ENCODE data around the gene ADRA2C. TPM values are rescaled to one million over a fixed set of nuclear protein-coding genes. Genes with fewer than 3 reads are reported as not detected.

ADRA2C gene
- total RNA-seq, 2 experiments from 2014 or later, result not detected

DNA sequence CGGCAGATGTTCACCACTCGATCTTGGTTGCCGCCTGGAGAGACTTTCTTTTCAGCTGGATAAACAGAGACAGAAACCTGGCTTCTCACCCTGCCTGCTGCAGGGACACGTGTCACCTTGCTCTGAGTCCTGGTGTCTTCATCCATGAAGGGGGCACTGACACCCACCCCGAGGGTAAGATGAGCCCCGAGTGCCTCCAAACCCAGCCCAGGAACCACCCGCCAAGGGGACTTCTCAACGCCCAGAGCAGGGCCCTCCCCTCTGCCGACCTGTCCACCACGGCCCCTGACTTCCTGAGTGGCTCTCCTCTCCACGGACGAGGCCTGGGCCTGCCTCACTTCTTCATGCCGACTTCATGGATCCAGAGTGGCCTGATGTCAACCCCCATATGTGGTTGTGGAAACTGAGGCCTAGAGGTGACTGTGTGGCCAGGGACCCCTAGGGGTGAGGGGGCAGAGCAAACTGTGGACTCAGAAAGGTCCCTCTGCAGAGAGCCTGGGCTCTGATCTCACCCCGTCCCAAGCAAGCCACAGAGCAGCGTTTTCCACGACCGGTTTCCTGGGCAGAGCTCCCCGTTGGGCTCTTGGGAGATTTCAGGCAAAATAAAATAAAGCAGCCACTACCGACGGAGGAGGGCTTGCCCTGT is 5.1 kb downstream of the ADRA2C start:
- intact Hi-C loops (cut with DNase I, micrococcal nuclease), result no loop called here
- Histone ChIP-seq H3K4me1 (ENCODE audit: insufficient read depth, low read length) (no peaks in the 10 kb centered on the region), H3K4me3 (ENCODE audit: low read length) (no peak overlapping the region), H3K27me3 (ENCODE audit: control insufficient read depth in 1 of 2, insufficient read depth in 2 of 2, low read length in 2 of 2) (peaks cover 13 to 23% of the 10 kb centered on the region in 2 experiments), H3K27ac (ENCODE audit: low read depth in 1 of 2, low read length in 2 of 2) (no peak overlapping the region), H3K36me3 (ENCODE audit: insufficient read depth, low read length) (no peaks in the 10 kb centered on the region), H3K9me3 (ENCODE audit: control insufficient read depth in 1 of 2, insufficient read depth in 1 of 2, low read length in 2 of 2) (peaks cover 0 to 16% of the 10 kb centered on the region in 2 experiments)
- Mint-ChIP-seq H3K27me3 (peaks cover 14% of the 10 kb centered on the region), H3K9me3 (no peaks in the 10 kb centered on the region), H3K4me1 (ENCODE audit: low read depth) (no peaks in the 10 kb centered on the region), H3K4me3 (no peak overlapping the region), H3K27ac (no peak overlapping the region), H3K36me3 (ENCODE audit: low read depth) (no peaks in the 10 kb centered on the region)
- ChIA-PET POLR2A (no interaction called here), CTCF (no interaction called here)
- TF ChIP-seq, protein P1, sequence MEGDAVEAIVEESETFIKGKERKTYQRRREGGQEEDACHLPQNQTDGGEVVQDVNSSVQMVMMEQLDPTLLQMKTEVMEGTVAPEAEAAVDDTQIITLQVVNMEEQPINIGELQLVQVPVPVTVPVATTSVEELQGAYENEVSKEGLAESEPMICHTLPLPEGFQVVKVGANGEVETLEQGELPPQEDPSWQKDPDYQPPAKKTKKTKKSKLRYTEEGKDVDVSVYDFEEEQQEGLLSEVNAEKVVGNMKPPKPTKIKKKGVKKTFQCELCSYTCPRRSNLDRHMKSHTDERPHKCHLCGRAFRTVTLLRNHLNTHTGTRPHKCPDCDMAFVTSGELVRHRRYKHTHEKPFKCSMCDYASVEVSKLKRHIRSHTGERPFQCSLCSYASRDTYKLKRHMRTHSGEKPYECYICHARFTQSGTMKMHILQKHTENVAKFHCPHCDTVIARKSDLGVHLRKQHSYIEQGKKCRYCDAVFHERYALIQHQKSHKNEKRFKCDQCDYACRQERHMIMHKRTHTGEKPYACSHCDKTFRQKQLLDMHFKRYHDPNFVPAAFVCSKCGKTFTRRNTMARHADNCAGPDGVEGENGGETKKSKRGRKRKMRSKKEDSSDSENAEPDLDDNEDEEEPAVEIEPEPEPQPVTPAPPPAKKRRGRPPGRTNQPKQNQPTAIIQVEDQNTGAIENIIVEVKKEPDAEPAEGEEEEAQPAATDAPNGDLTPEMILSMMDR (IDR thresholded peaks at IDR 0.05), result no peak
- ATAC-seq (ENCODE audit: poor library complexity) (no peak), DNase-seq (no peak)

DNA sequence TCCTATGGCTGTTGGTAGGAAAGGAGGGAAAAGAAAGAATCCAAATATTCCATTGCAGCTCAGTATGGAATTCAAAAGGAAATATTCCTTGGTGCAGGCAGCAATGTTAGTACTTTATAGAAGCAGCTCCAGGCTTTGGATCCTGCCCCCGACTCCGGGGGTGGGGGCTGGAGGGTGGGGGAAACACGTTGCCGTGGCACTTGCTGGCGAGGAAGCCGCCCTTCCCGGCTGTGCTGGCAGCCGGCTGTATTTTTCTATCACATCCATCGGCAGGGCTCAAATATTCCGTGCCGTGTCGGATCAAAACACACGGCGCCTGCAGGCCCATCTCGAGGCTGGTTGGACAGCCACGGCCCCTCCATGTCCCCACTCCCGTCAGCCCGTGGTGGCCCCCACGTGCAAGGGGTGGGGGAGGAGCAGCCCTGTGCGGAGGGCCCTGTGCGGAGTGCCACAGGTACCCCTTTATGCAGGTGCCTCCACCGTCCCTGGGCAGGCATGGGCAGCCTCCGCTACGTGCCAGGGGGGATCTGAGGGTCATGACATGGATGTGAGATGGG is 5.8 kb downstream of the ADRA2C start:
- Mint-ChIP-seq H3K36me3 (ENCODE audit: low read depth) (no peaks in the 10 kb centered on the region), H3K4me1 (ENCODE audit: low read depth) (no peaks in the 10 kb centered on the region), H3K27me3 (peaks cover 10% of the 10 kb centered on the region), H3K27ac (no peak overlapping the region), H3K4me3 (no peak overlapping the region), H3K9me3 (no peaks in the 10 kb centered on the region)
- Histone ChIP-seq H3K4me1 (ENCODE audit: insufficient read depth, low read length) (no peaks in the 10 kb centered on the region), H3K9me3 (ENCODE audit: control insufficient read depth in 1 of 2, insufficient read depth in 1 of 2, low read length in 2 of 2) (peaks cover 0 to 16% of the 10 kb centered on the region in 2 experiments), H3K27me3 (ENCODE audit: control insufficient read depth in 1 of 2, insufficient read depth in 2 of 2, low read length in 2 of 2) (peaks cover 13 to 19% of the 10 kb centered on the region in 2 experiments), H3K4me3 (ENCODE audit: low read length) (no peak overlapping the region), H3K36me3 (ENCODE audit: insufficient read depth, low read length) (no peaks in the 10 kb centered on the region), H3K27ac (ENCODE audit: low read depth in 1 of 2, low read length in 2 of 2) (no peak overlapping the region)
- TF ChIP-seq, protein P1 (IDR thresholded peaks at IDR 0.05), result no peak
- ChIA-PET POLR2A (no interaction called here), CTCF (no interaction called here)
- ATAC-seq (ENCODE audit: poor library complexity) (no peak), DNase-seq (no peak)
- intact Hi-C loops (cut with DNase I, micrococcal nuclease), result no loop called here

DNA sequence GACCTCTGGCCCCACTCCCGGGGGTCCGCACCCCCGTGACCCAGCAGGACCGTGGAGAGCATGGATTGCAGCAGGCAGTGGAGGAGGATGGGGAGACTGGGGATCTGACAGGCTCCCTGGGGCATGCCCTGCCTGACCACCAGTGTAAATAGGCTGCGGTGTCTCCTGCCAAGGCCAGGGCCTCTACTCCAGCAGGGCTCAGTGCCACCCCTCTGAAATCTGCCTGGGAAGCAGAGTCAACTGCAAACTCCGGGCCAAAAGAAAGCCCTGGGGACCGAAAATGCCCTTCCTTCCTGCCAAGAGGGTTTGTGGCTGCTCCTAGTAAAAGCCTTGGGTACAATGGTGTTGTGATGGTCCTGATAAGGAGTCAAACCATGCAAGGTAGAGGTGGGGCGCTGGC is 6.4 kb downstream of the ADRA2C start:
- Mint-ChIP-seq H3K4me1 (ENCODE audit: low read depth) (no peaks in the 10 kb centered on the region), H3K9me3 (no peaks in the 10 kb centered on the region), H3K4me3 (no peak overlapping the region), H3K27me3 (peaks cover 8% of the 10 kb centered on the region), H3K27ac (no peak overlapping the region), H3K36me3 (ENCODE audit: low read depth) (no peaks in the 10 kb centered on the region)
- POLR2A ChIA-PET, result no interaction called here
- Histone ChIP-seq H3K4me3 (ENCODE audit: low read length) (no peak overlapping the region), H3K27ac (ENCODE audit: low read depth in 1 of 2, low read length in 2 of 2) (no peak overlapping the region), H3K4me1 (ENCODE audit: insufficient read depth, low read length) (no peaks in the 10 kb centered on the region), H3K27me3 (ENCODE audit: control insufficient read depth in 1 of 2, insufficient read depth in 2 of 2, low read length in 2 of 2) (peaks cover 13 to 16% of the 10 kb centered on the region in 2 experiments), H3K36me3 (ENCODE audit: insufficient read depth, low read length) (no peaks in the 10 kb centered on the region), H3K9me3 (ENCODE audit: control insufficient read depth in 1 of 2, insufficient read depth in 1 of 2, low read length in 2 of 2) (peaks cover 0 to 16% of the 10 kb centered on the region in 2 experiments)
- intact Hi-C loops (cut with DNase I, micrococcal nuclease), result no loop called here
- DNase-seq (no peak), ATAC-seq (ENCODE audit: poor library complexity) (no peak)
- TF ChIP-seq, protein P1 (IDR thresholded peaks at IDR 0.05), result no peak
- CTCF ChIA-PET, result no interaction called here
